SK-N-MC (cell line): ENCODE data around the gene SLC25A47.

ENCODE experiments used
- EZH2 ChIP-seq: fragments of 200-600 bp; sonication (generic); IDR thresholded peaks from one replicate; pipeline ENCODE4 v1.6.1; 2017; ENCODE audit warnings: antibody characterized with exemption
- POLR2AphosphoS5 ChIP-seq: IDR thresholded peaks from 2 replicates; pipeline ENCODE4 v1.6.1; 2012; ENCODE audit warnings: mild to moderate bottlenecking, low read depth, low read length, borderline replicate concordance

- no peak for TF ChIP-seq EZH2
- no peak for TF ChIP-seq POLR2AphosphoS5
Observed at GRCh38 chr14:100334904-100335303, 11.8 kb downstream of the SLC25A47 start.
